Activated effector memory CD4-positive, alpha-beta T cell treated with Interleukin-2 at 50 U/mL for 16 hours (primary cell): Measurements from ENCODE around the gene CAMK1D.
"Not testable (repeated sequence)": the region's sequence is repeated elsewhere in the genome, so short reads cannot be mapped to it uniquely, and the experiment has no call there.

Experiments used
- DNase-seq: peaks from one replicate; pipeline ENCODE4 v3.0.0-alpha.2; 2020

CAMK1D gene

GRCh38 chr10:12434277-12434676 is 84.9 kb downstream of the CAMK1D start:
- DNase-seq = no peak

- DNase-seq = not testable (repeated sequence)
Observed at GRCh38 chr10:12434677-12435076, 85.3 kb downstream of the CAMK1D start.

- DNase-seq = no peak
Observed at GRCh38 chr10:12435348-12435747, 86.0 kb downstream of the CAMK1D start.

GRCh38 chr10:12438919-12439692 is 89.8 kb downstream of the CAMK1D start:
- DNase-seq = no peak

GRCh38 chr10:12439767-12440166 is 90.4 kb downstream of the CAMK1D start:
- DNase-seq = not testable (repeated sequence)

GRCh38 chr10:12443026-12443425 is 93.7 kb downstream of the CAMK1D start:
- no peak for DNase-seq

- no peak for DNase-seq
Observed at GRCh38 chr10:12444981-12445700, 95.8 kb downstream of the CAMK1D start.

- no peak for DNase-seq
Observed at GRCh38 chr10:12445701-12446334, 96.5 kb downstream of the CAMK1D start.

GRCh38 chr10:12448340-12448728 is 99.0 kb downstream of the CAMK1D start:
- no peak for DNase-seq

GRCh38 chr10:12448729-12449391 is 99.5 kb downstream of the CAMK1D start:
- DNase-seq = peak; percentile 70

- no peak for DNase-seq
Observed at GRCh38 chr10:12455318-12455717, 106.0 kb downstream of the CAMK1D start.

- no peak for DNase-seq
Observed at GRCh38 chr10:12455766-12456165, 106.4 kb downstream of the CAMK1D start.

GRCh38 chr10:12459340-12459739 is 110.0 kb downstream of the CAMK1D start:
- no peak for DNase-seq

- DNase-seq = no peak
Observed at GRCh38 chr10:12459762-12460161, 110.4 kb downstream of the CAMK1D start.

- no peak for DNase-seq
Observed at GRCh38 chr10:12463459-12463838, 114.1 kb downstream of the CAMK1D start.

GRCh38 chr10:12465385-12466136 is 116.2 kb downstream of the CAMK1D start:
- DNase-seq = no peak

GRCh38 chr10:12466704-12467305 is 117.5 kb downstream of the CAMK1D start:
- DNase-seq = no peak

- DNase-seq = no peak
Observed at GRCh38 chr10:12469345-12469744, 120.0 kb downstream of the CAMK1D start.

GRCh38 chr10:12470719-12471118 is 121.4 kb downstream of the CAMK1D start:
- DNase-seq = no peak

GRCh38 chr10:12471135-12471534 is 121.8 kb downstream of the CAMK1D start:
- no peak for DNase-seq

GRCh38 chr10:12473491-12473890 is 124.1 kb downstream of the CAMK1D start:
- DNase-seq = no peak

- no peak for DNase-seq
Observed at GRCh38 chr10:12474727-12475412, 125.5 kb downstream of the CAMK1D start.
